Neutrophil (primary cell): ENCODE measurements around the gene RUNDC1.
"Not testable (repeated sequence)": the region's sequence is repeated elsewhere in the genome, so short reads cannot be mapped to it uniquely, and the experiment has no call there.

Experiments used
- H3K27ac ChIP-seq: fragments of 200-600 bp; sonication (generic); 2 replicates; pipeline ENCODE4 v1.5.1; 2016; ENCODE audit warnings: mild to moderate bottlenecking, moderate library complexity
- H3K27me3 ChIP-seq: fragments of 200-600 bp; sonication (generic); 2 replicates; pipeline ENCODE4 v1.6.0; 2016; ENCODE audit warnings: mild to moderate bottlenecking
- H3K36me3 ChIP-seq: fragments of 200-600 bp; sonication (generic); 2 replicates; pipeline ENCODE4 v1.5.1; 2017
- H3K4me1 ChIP-seq, 2 experiments: fragments of 200-600 bp in 1 of 2; sonication (generic) in 1 of 2; 1 replicate in 1 of 2; 2 replicates in 1 of 2; pipeline versions ENCODE4 v1.5.1 to v1.6.1; 2013 to 2016; ENCODE audit warnings: low read depth in 1 of 2, low read length in 1 of 2, mild to moderate bottlenecking in 1 of 2, moderate library complexity in 1 of 2; ENCODE audit not compliant: control insufficient read depth in 1 of 2, insufficient read depth in 1 of 2
- H3K4me3 ChIP-seq, 2 experiments: fragments of 200-600 bp in 1 of 2; sonication (generic) in 1 of 2; 1 replicate in 1 of 2; 2 replicates in 1 of 2; pipeline ENCODE4 v1.5.1; 2013 to 2016; ENCODE audit warnings: low read depth in 1 of 2, low read length in 1 of 2, mild to moderate bottlenecking in 1 of 2, moderate library complexity in 1 of 2
- H3K9me3 ChIP-seq: fragments of 200-600 bp; sonication (generic); 2 replicates; pipeline ENCODE4 v1.5.1; 2016
- CTCF ChIP-seq: fragments of 200-600 bp; sonication (generic); IDR thresholded peaks from 2 replicates; pipeline ENCODE4 v1.5.1; 2016; ENCODE audit warnings: antibody characterized with exemption

Gene RUNDC1

GRCh38 chr17:42953669-42954068, 26.7 kb upstream of the RUNDC1 start:
- no peaks in the 10 kb centered on the region for H3K27me3 ChIP-seq
- no peak overlapping the region for H3K4me3 ChIP-seq
- H3K4me1 ChIP-seq, result no peaks in the 10 kb centered on the region
- no peak for TF ChIP-seq CTCF
- no peaks in the 10 kb centered on the region for H3K9me3 ChIP-seq
- no peak overlapping the region for H3K27ac ChIP-seq
- H3K36me3 ChIP-seq, result peaks cover 57% of the 10 kb centered on the region

GRCh38 chr17:42964161-42964932, 16.0 kb upstream of the RUNDC1 start, which contains the start of gene AARSD1:
Gene AARSD1 (minus strand): TSS chr17:42964454. CDS start chr17:42964440, 14 bp downstream.
- H3K4me3 ChIP-seq, result peak within 1 kb of the TSS; percentile 60 to 75
- no peaks in the 10 kb centered on the region for H3K27me3 ChIP-seq
- peak; percentile 34 for TF ChIP-seq CTCF
- peak within 1 kb of the TSS; percentile 67 for H3K27ac ChIP-seq
- no peaks in the 10 kb centered on the region for H3K9me3 ChIP-seq
- H3K36me3 ChIP-seq, result peaks cover 11% of the 10 kb centered on the region
- peaks cover 13 to 16% of the 10 kb centered on the region in 2 experiments for H3K4me1 ChIP-seq

GRCh38 chr17:42967925-42968324, 12.4 kb upstream of the RUNDC1 start:
- Histone ChIP-seq H3K27me3 (no peaks in the 10 kb centered on the region), H3K4me1 (peaks cover 13 to 16% of the 10 kb centered on the region in 2 experiments), H3K4me3 (no peak overlapping the region), H3K9me3 (no peaks in the 10 kb centered on the region), H3K36me3 (no peaks in the 10 kb centered on the region), H3K27ac (no peak overlapping the region)
- no peak for TF ChIP-seq CTCF

- Histone ChIP-seq H3K4me1 (peaks cover 5 to 7% of the 10 kb centered on the region in 2 experiments), H3K27ac (no peak overlapping the region), H3K4me3 (no peak overlapping the region), H3K9me3 (no peaks in the 10 kb centered on the region), H3K36me3 (no peaks in the 10 kb centered on the region), H3K27me3 (no peaks in the 10 kb centered on the region)
- TF ChIP-seq CTCF, result no peak
Observed at GRCh38 chr17:42969001-42969581, 11.3 kb upstream of the RUNDC1 start.

- H3K27me3 ChIP-seq, result no peaks in the 10 kb centered on the region
- H3K9me3 ChIP-seq, result no peaks in the 10 kb centered on the region
- H3K36me3 ChIP-seq, result no peaks in the 10 kb centered on the region
- peaks cover 0 to 3% of the 10 kb centered on the region in 2 experiments for H3K4me1 ChIP-seq
- TF ChIP-seq CTCF, result no peak
- no peak overlapping the region for H3K4me3 ChIP-seq
- H3K27ac ChIP-seq, result no peak overlapping the region
Observed at GRCh38 chr17:42971589-42971988, 8.8 kb upstream of the RUNDC1 start.

- not testable (repeated sequence) for H3K27me3 ChIP-seq, H3K9me3 ChIP-seq, H3K4me3 ChIP-seq, H3K4me1 ChIP-seq, H3K36me3 ChIP-seq, H3K27ac ChIP-seq
Observed at GRCh38 chr17:42973323-42973722, 7.0 kb upstream of the RUNDC1 start.
